GM18858 (cell line): ENCODE data around the gene TSPAN5.
A peak's percentile ranks its signal among the peaks of the same experiment; 100 is the strongest.

Source experiments
- ATAC-seq: cut with Tn5 transposase; IDR thresholded peaks from one replicate; pipeline ENCODE4 v1.9.1; 2021; ENCODE audit not compliant: unreplicated experiment

Gene TSPAN5

GRCh38 chr4:98620087-98620784 lies 38.2 kb downstream of the TSPAN5 start:
- ATAC-seq, result no peak

GRCh38 chr4:98619180-98619579 lies 39.2 kb downstream of the TSPAN5 start:
- no peak for ATAC-seq

- no peak for ATAC-seq
Measured at GRCh38 chr4:98618680-98619079, 39.7 kb downstream of the TSPAN5 start.

- ATAC-seq, result no peak
Measured at GRCh38 chr4:98617358-98618047, 40.9 kb downstream of the TSPAN5 start.

- ATAC-seq, result no peak
Measured at GRCh38 chr4:98615991-98616390, 42.4 kb downstream of the TSPAN5 start.

- ATAC-seq, result no peak
Measured at GRCh38 chr4:98614662-98615061, 43.7 kb downstream of the TSPAN5 start.

- no peak for ATAC-seq
Measured at GRCh38 chr4:98614094-98614493, 44.3 kb downstream of the TSPAN5 start.

- no peak for ATAC-seq
Measured at GRCh38 chr4:98613453-98614075, 44.8 kb downstream of the TSPAN5 start.

GRCh38 chr4:98612318-98613250 lies 45.8 kb downstream of the TSPAN5 start:
- ATAC-seq, result peak; percentile 74

GRCh38 chr4:98611677-98612317 lies 46.6 kb downstream of the TSPAN5 start:
- ATAC-seq, result no peak

- ATAC-seq, result no peak
Measured at GRCh38 chr4:98610926-98611676, 47.3 kb downstream of the TSPAN5 start.

GRCh38 chr4:98610431-98610830 lies 48.0 kb downstream of the TSPAN5 start:
- no peak for ATAC-seq

GRCh38 chr4:98609934-98610333 lies 48.5 kb downstream of the TSPAN5 start:
- no peak for ATAC-seq

- ATAC-seq, result no peak
Measured at GRCh38 chr4:98608356-98608755, 50.1 kb downstream of the TSPAN5 start.

- no peak for ATAC-seq
Measured at GRCh38 chr4:98606894-98607293, 51.5 kb downstream of the TSPAN5 start.

GRCh38 chr4:98605216-98605615 lies 53.2 kb downstream of the TSPAN5 start:
- no peak for ATAC-seq

- no peak for ATAC-seq
Measured at GRCh38 chr4:98604723-98605122, 53.7 kb downstream of the TSPAN5 start.

GRCh38 chr4:98603683-98604521 lies 54.5 kb downstream of the TSPAN5 start:
- ATAC-seq, result no peak

- peak; percentile 59 for ATAC-seq
Measured at GRCh38 chr4:98602270-98602669, 56.1 kb downstream of the TSPAN5 start.
